CD4-positive, alpha-beta T cell treated with Interleukin-6 for 4 hours (primary cell): ENCODE data around the gene CRB3.
A peak's percentile ranks its signal among the peaks of the same experiment; 100 is the strongest.

Experiments used
- DNase-seq: peaks from one replicate; pipeline ENCODE4 v3.0.0-alpha.2; 2020; ENCODE audit warnings: mixed read lengths

Gene CRB3

DNA sequence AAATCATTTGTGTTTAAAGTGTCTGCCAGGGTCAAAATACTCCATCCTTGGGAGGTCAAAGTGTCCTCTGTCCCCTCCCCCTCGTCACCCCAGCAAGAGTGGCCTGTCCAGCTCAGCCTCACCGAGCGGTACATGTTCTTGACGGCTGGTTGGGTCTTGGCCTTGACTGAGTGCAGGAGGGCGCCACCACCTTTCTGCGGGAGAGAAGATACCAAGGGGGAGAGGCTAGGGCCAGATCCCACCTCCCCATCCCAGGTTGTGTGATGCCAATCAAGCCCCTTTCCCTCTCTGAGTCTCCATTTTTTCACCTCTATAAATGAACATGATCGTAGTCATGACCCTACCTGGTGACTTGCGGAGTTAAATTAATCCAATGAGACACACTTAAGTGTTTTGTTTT is 6.1 kb downstream of the CRB3 start:
- no peak for DNase-seq

DNA sequence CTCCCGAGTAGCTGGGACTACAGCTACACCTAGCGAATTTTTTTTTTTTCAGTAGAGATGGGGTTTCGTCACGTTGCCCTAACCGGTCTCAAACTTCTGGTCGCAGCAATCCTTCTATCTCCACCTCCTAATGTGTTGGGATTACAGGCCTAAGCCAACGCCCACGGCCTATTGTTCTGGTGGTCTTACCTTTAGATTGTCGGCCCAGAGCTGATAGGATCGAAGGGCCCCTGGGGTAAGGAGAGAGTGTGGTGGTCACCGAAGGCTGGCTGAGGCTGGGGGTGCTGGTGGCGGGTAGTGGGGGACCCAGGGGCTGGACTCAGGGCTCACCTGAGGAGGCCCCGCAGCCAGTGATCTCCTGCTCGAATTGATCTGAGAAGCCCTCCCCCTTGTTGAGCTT is 7.0 kb downstream of the CRB3 start:
- DNase-seq = no peak

- DNase-seq = no peak
Measured at GRCh38 chr19:6472713-6473112, 8.6 kb downstream of the CRB3 start.

GRCh38 chr19:6473647-6474046 is 9.6 kb downstream of the CRB3 start:
- DNase-seq = no peak

GRCh38 chr19:6475321-6476108 is 11.4 kb downstream of the CRB3 start:
- DNase-seq = no peak

GRCh38 chr19:6476155-6476895 is 12.3 kb downstream of the CRB3 start:
- peak; percentile 25 for DNase-seq

DNA sequence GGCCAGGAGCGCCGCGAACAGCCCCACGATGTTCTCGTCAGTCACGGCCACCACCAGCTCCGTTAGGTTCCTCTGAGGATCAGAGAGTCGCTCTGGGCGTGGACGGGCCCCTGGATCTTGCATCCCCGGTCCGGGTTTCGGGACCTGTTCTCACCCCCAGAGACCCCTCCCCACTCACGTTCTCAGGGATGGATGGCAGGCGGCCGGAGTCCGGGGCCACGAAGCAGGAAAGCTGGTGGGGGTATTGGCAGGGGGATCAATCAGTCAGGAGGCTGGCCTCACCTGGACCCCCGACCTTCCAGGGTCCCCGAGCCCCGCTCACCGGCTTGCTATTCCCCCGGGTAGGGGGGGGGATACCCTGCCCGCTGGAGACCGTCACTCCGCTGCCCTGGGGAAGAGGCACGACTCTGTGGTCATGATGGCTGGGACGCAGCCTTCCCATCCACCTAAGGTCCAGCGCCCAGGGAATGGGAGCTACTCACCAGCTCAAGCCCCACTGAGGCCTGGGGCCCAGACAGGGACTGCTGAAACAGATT is 12.9 kb downstream of the CRB3 start:
- DNase-seq = no peak

DNA sequence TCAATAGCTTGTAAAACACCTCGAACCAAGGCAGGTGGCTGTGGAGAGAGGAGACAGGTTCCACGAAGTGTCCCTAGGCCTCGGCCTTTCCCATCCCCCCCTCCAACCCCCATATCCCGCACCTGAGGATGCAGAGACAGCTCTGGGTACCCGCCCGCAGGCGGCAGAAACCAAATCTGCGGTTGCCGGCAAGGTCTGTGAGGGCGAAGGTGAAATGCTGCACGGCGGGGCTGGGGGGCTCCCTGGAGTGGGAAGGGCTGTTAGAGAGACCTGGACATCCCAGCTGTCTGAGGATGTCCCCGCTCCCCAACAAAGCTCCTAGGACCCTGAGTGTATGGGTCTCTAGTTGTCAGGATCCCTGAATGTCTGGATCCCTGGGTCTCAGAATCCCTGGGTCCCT is 14.7 kb downstream of the CRB3 start:
- DNase-seq = no peak

DNA sequence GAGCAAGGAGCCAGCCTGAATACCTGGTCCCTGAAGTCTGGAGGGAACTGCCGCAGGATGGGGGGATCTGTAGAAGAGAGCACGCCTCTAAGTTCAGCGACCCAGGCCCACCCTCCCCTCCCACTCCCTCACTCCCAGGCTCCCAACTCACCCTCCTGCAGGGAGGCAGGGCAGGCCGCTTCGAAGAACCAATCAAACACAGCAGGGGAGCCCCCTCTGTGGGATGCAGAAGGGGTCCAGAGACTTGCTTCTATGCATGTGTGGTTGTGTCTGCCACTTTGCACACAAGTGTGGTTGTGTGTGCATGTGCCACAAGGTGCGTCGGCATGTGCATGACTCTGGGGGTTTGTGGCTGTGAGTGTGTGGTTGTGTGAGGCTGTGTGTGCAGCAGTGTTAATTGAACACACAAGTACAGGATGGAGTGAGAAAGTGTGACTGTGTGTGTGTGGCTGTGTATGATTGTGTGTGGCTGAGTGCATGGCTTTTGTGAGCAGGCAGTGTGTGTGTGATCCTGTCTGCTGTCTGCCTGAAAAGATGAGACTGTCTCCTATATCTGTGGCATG is 15.8 kb downstream of the CRB3 start:
- DNase-seq = no peak

DNA sequence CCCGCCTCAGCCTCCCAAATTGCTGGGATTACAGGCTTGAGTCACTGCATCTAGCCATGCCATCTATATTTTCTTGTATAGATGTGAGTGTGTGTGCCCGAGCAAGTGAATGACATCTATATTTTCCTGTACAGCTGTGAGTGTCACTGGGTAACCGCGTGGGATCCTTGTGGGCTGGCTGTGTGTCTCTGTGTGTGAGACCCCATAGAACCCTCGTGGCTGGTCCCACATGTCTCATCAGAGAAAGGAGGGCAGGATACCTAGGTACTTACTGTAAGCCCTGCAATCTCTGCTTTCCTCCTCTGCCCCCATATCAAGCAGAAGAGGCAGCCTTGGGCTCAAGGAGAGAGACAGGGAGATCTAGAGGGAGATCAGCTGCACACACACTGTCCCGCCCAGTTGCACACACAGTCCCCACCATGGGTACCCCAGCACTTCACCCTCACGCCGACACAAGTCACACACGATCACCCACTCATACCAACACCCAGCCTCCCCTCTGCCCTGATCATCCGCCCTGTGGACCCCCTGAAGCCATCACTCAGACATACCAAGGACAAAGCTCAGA is 16.9 kb downstream of the CRB3 start:
- DNase-seq = peak; percentile 26

GRCh38 chr19:6481541-6482342 is 17.7 kb downstream of the CRB3 start, which contains the start of gene DENND1C:
TSS of gene DENND1C (minus strand) at chr19:6481787. CDS start at chr19:6481695, 92 bp downstream.
- peak; percentile 82 for DNase-seq

DNA sequence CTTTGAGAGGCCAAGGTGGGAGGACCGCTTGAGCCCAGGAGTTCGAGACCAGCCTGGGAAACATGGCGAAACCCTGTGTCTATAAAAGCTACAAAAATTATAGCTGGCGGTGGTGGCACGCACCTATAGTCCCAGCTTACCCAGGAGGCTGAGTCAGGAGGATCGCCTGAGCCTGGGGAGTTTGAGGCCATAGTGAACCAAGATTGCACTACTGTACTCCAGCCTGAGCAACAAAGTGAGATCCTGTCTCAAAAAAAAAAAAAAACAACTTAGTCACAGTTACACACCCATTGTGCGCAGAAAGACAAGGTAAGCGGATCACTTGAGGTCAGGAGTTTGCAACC is 18.2 kb downstream of the CRB3 start:
- DNase-seq = peak; percentile 27

DNA sequence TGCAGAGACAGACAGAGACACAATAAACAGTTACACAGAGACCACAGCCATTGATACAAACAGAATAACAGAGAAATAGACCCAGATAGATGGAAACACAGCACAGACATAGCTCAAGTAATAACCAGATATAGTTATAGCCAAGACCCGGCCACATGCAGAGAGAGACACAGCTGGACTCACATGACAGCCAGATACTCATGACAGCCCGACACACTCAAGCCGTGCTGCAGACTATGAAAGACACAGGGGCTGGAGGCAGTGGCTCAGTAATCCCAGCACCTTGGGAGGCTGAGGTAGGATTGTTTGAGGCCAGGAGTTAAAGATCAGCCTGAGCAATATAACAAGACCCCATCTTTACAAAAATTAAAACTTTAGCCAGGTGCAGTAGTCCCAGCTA is 19.2 kb downstream of the CRB3 start:
- DNase-seq = no peak

GRCh38 chr19:6484230-6484629 is 20.2 kb downstream of the CRB3 start:
- DNase-seq = no peak

DNA sequence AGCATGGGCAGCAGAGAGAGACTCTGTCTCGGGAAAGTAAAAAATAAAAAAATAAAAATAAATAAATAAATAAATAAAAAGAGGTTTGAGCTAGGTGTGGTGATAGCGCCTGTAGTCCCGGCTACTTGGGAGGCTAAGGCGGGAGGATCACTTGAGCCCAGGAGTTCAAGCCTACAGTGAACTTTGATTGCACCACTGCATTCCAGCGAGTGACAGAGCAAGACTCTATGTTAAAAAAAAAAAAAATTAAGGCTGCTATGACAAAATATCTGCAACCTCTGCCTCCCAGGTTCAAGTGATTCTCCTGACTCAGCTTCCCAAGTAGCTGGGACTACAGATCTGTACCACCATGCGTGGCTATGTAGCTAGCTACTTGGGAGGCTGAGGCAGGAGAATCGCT is 20.8 kb downstream of the CRB3 start:
- no peak for DNase-seq

DNA sequence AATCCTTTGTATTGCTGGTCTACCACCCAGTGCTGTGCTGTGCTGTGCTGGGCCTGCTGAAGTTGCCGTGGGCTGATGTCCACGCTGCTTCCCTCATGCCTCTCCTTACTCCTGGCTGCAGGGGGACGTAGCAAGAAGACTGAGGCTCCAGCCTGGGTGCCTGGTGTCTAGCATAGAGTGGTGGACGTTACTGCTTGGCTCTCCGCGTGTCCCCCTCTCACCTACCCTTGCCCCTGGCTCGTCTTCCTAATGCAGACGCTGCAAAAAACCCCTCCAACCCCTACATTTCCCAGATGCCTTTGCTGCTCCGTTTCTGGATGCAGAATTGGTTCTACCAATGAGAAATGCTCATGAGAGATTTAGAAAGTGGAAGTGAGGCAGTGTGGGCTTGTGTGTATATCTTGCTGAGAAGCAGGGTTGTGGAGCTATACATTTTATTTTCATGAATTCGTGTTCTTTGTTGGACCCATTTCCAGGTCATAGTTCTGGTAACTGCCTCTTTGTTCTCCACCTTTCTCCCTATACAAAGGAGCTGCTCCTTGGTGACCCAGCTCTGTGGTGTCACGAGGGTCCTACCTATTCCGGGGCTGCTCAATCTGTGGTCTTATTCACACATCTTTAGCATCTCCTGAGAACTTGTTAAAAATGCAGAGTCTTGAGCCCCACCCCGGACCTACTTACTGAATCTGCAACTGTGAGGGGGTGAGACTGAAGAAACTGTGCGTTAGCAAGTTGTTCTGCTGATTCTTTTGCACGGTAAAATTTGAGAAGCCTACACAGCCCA is 25.4 kb downstream of the CRB3 start:
- no peak for DNase-seq

GRCh38 chr19:6490134-6490533 is 26.1 kb downstream of the CRB3 start:
- no peak for DNase-seq

DNA sequence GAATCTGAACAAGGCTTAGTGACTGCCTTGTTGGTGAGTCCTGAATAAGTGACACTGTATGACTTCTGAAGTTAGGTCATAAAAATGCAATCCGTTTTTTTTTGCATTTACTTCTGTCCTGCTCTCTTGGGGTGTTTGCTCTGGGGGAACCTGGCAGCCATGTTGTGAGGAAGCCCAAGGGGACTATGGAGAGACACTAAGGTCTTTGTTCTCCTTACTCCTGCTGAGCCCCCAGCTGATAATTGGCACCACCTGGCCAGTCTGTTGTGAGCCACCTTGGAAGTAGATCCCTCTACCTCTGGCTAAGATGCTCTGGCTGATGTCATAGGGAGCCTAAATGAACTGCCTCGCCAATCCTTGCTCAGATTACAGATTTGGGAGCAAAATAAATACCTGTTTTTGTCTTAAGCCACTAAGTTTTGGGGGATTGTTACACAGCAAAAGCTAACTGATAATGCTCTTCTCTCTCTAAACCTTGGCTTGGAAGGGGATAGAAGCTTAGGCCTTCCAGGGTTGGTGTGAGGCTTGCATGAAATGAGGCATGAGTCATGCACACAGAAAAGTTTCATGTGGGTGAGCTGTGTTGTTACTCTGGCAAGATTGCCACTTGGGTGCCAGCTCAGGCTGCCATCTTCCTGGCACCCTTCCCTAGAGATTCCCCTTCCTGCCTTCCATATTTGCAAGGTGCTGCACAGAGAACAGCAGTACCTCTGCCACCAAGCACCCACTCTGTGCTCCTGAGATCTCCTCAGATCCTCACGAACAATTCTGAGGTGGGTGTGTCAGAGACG is 27.9 kb downstream of the CRB3 start:
- DNase-seq = no peak

- DNase-seq = no peak
Measured at GRCh38 chr19:6494438-6495036, 30.5 kb downstream of the CRB3 start.

DNA sequence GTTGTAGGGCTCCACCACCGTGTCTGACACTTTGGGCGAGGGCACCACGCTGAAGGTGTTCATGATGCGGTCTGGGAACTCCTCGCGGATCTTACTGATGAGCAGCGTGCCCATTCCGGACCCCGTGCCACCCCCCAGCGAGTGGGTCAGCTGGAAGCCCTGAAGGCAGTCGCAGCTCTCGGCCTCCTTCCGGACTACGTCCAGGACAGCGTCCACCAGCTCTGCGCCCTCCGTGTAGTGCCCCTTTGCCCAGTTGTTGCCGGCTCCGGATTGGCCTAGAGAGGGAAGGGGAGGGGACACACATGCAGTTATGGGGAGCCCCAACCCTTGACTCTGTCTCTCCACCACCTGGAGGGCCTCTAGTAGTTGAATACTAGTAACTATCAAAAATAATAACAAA is 31.9 kb downstream of the CRB3 start:
- DNase-seq = no peak
